Mesothelial cell of epicardium (in vitro differentiated cells): ENCODE results near the gene KCNMA1. TPM values are rescaled to one million over a fixed set of nuclear protein-coding genes. Genes with fewer than 3 reads are reported as not detected.
A peak's percentile ranks its signal among the peaks of the same experiment; 100 is the strongest.

Source experiments
- DNase-seq, 2 experiments: peaks; one replicate each; pipeline ENCODE4 v3.0.0; 2021; ENCODE audit warnings: low spot score in 2 of 2; ENCODE audit not compliant: unreplicated experiment in 2 of 2
- H3K27ac Mint-ChIP-seq: 2 replicates; pipeline ENCODE4 v1.8.0; 2021; ENCODE audit warnings: mixed read lengths
- H3K27me3 Mint-ChIP-seq: 2 replicates; pipeline ENCODE4 v1.8.0; 2021; ENCODE audit warnings: low read depth, mixed read lengths
- H3K36me3 Mint-ChIP-seq: 2 replicates; pipeline ENCODE4 v1.8.0; 2021; ENCODE audit warnings: mixed read lengths
- H3K4me1 Mint-ChIP-seq: 2 replicates; pipeline ENCODE4 v1.8.0; 2021; ENCODE audit warnings: mixed read lengths
- H3K4me3 Mint-ChIP-seq: 2 replicates; pipeline ENCODE4 v1.8.0; 2021; ENCODE audit warnings: mild to moderate bottlenecking, moderate library complexity, mixed read lengths
- H3K9me3 Mint-ChIP-seq: 2 replicates; pipeline ENCODE4 v1.8.0; 2021; ENCODE audit warnings: mixed read lengths
- CTCF ChIP-seq: fragments of 200-600 bp; sonication (generic); IDR thresholded peaks from one replicate; pipeline ENCODE4 v1.5.0; 2021; ENCODE audit warnings: antibody characterized with exemption; ENCODE audit not compliant: unreplicated experiment
- total RNA-seq: library from RNA; stranded (reverse); gene quantifications from 3 replicates; pipeline ENCODE4 v1.2.1, GENCODE V29; 2021

The KCNMA1 gene
- total RNA-seq, 1 donor from 2014 or later, result 44.0 TPM

DNA sequence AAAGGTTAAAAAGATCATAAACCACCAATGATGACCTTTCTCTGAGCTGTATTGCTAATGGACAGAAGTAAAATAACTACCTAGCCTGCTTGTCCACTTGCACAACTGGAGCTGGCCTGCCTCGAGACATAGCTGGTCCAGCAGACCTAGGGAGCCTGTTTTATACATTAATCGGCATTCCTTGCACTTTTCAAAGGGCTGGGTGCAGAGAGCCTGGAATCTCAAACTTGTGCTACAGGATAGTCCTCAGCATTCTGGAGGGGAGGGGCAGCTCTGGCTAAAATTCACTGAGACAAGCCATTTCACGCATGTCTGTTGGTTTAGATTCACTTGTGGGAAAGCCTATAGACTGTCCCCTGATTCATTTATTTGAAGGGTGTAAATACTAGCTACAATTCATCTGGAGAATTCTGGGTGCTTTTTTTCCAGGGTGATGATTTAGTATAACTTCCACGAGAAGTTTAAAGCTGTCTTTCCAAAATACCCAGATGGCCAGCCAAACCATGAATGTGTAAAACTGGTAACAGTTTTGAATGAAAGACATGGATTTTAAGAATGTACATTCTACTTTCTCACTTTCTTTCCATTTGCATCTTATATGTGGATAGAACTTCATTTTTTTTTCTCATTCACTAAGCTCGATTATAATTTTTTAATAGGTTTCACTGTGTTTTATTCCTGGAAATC is 389.4 kb downstream of the KCNMA1 start:
- DNase-seq, result peak in 1 of 2 experiments; percentile 45

GRCh38 chr10:77247031-77247990 is 390.3 kb downstream of the KCNMA1 start:
- Mint-ChIP-seq H3K36me3 (no peaks in the 10 kb centered on the region), H3K4me3 (no peak overlapping the region), H3K27me3 (no peaks in the 10 kb centered on the region), H3K9me3 (no peaks in the 10 kb centered on the region), H3K27ac (peak overlapping the region; percentile 74), H3K4me1 (peaks cover 56% of the 10 kb centered on the region)
- no peak for TF ChIP-seq CTCF
- no peak for DNase-seq

More for the DNA sequence above, 389.4 kb downstream of the KCNMA1 start:
- no peak for TF ChIP-seq CTCF
- no peaks in the 10 kb centered on the region for H3K27me3 Mint-ChIP-seq
- H3K4me3 Mint-ChIP-seq, result no peak overlapping the region
- peaks cover 55% of the 10 kb centered on the region for H3K4me1 Mint-ChIP-seq
- H3K36me3 Mint-ChIP-seq, result no peaks in the 10 kb centered on the region
- H3K27ac Mint-ChIP-seq, result peak overlapping the region; percentile 74
- no peaks in the 10 kb centered on the region for H3K9me3 Mint-ChIP-seq

DNA sequence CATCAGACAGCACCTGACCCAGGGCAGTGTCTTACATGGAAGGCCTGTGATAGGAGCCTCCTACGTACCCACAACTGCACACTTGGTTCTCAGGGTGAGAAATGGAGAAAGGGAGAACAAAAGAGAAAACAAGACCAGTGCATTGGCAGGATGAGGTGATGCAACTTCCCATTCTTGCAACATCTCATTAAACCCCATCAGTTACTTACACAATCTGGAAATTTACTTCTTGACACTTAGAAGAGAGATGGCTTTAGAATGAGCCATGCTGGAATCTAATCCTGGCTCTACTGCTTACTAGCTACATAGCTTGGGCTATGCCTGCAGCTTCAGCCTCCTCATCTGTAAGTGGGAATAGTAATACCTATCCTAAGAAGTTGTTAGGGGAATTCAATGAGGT is 391.7 kb downstream of the KCNMA1 start:
- TF ChIP-seq CTCF, result no peak
- Mint-ChIP-seq H3K27me3 (no peaks in the 10 kb centered on the region), H3K9me3 (no peaks in the 10 kb centered on the region), H3K4me1 (peaks cover 51% of the 10 kb centered on the region), H3K27ac (no peak overlapping the region), H3K4me3 (no peak overlapping the region), H3K36me3 (no peaks in the 10 kb centered on the region)
- no peak for DNase-seq

DNA sequence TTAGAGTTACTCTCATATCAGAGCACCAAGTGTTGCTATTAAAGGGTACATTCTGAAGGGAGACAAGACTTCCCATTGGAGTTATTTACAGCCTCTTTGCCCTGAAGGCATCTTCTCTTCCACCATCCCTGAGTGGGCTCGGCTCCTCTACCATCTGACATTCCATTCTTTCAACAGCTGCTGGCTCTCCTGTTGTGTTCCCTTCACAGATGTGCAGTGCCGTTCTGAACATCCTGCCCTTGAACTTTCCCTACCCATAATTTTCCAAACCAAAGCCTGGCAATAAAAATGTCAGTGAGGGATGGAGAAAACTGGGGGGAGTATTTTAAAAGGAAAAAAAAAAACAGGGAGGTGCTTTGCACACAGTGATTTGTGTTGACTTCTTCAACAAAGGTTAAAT is 392.9 kb downstream of the KCNMA1 start:
- no peaks in the 10 kb centered on the region for H3K36me3 Mint-ChIP-seq

GRCh38 chr10:77244286-77244685 is 393.3 kb downstream of the KCNMA1 start:
- DNase-seq, result no peak
- no peaks in the 10 kb centered on the region for H3K9me3 Mint-ChIP-seq
- H3K36me3 Mint-ChIP-seq, result no peaks in the 10 kb centered on the region
- H3K27me3 Mint-ChIP-seq, result no peaks in the 10 kb centered on the region
- no peak overlapping the region for H3K27ac Mint-ChIP-seq
- peaks cover 67% of the 10 kb centered on the region for H3K4me1 Mint-ChIP-seq
- H3K4me3 Mint-ChIP-seq, result no peak overlapping the region
- no peak for TF ChIP-seq CTCF

More for the DNA sequence above, 392.9 kb downstream of the KCNMA1 start:
- no peak for DNase-seq
- Mint-ChIP-seq H3K9me3 (no peaks in the 10 kb centered on the region), H3K27ac (no peak overlapping the region), H3K4me1 (peaks cover 63% of the 10 kb centered on the region), H3K4me3 (no peak overlapping the region), H3K27me3 (no peaks in the 10 kb centered on the region)
- no peak for TF ChIP-seq CTCF
